HEK293 (cell line): ENCODE results near the gene PHLDB3.

Source experiments
- GFI1B ChIP-seq: fragments of 450-650 bp; formaldehyde crosslinking; IDR thresholded peaks from 2 replicates; pipeline ENCODE4 v1.5.1; 2016; ENCODE audit warnings: missing biosample characterization, missing genetic modification characterization
- HOXC10 ChIP-seq: sonication (generic); formaldehyde crosslinking; IDR thresholded peaks from 2 replicates; pipeline ENCODE4 v1.8.1; 2023; ENCODE audit warnings: mild to moderate bottlenecking, missing genetic modification reagents
- IKZF3 ChIP-seq: fragments of 450-650 bp; IDR thresholded peaks from 2 replicates; pipeline ENCODE4 v1.5.0; 2018; ENCODE audit warnings: missing biosample characterization, mild to moderate bottlenecking, missing genetic modification characterization, moderate library complexity
- KLF10 ChIP-seq: fragments of 450-650 bp; IDR thresholded peaks from 2 replicates; pipeline ENCODE4 v1.5.1; 2018; ENCODE audit warnings: missing biosample characterization, mild to moderate bottlenecking, missing genetic modification characterization
- KLF7 ChIP-seq: fragments of 450-650 bp; formaldehyde crosslinking; IDR thresholded peaks from 2 replicates; pipeline ENCODE4 v1.5.1; 2016; ENCODE audit warnings: missing biosample characterization, missing genetic modification characterization, borderline replicate concordance
- MYNN ChIP-seq: fragments of 450-650 bp; formaldehyde crosslinking; IDR thresholded peaks from 2 replicates; pipeline ENCODE4 v1.5.1; 2016; ENCODE audit warnings: missing biosample characterization, missing genetic modification characterization, borderline replicate concordance
- MZF1 ChIP-seq: fragments of 450-650 bp; formaldehyde crosslinking; IDR thresholded peaks from 2 replicates; pipeline ENCODE4 v1.5.1; 2017; ENCODE audit warnings: missing biosample characterization, missing genetic modification characterization, borderline replicate concordance
- PRDM1 ChIP-seq: fragments of 450-650 bp; formaldehyde crosslinking; IDR thresholded peaks from 2 replicates; pipeline ENCODE4; 2016; ENCODE audit warnings: missing biosample characterization, missing genetic modification characterization
- RBAK ChIP-seq: fragments of 450-650 bp; formaldehyde crosslinking; IDR thresholded peaks from 2 replicates; pipeline ENCODE4 v1.5.1; 2016; ENCODE audit warnings: missing biosample characterization, missing genetic modification characterization
- SALL2 ChIP-seq: fragments of 450-650 bp; formaldehyde crosslinking; IDR thresholded peaks from 2 replicates; pipeline ENCODE4 v1.5.0; 2017; ENCODE audit warnings: missing biosample characterization, mild to moderate bottlenecking, missing genetic modification characterization, borderline replicate concordance
- YY1 ChIP-seq: fragments of 450-650 bp; formaldehyde crosslinking; IDR thresholded peaks from 2 replicates; pipeline ENCODE4 v1.5.1; 2018; ENCODE audit warnings: missing biosample characterization, missing genetic modification characterization
- ZBTB11 ChIP-seq: fragments of 450-650 bp; formaldehyde crosslinking; conservative IDR thresholded peaks from 2 replicates; pipeline ENCODE4 v1.5.1; 2016; ENCODE audit warnings: low read depth, missing biosample characterization, missing genetic modification characterization
- ZBTB48 ChIP-seq: fragments of 450-650 bp; formaldehyde crosslinking; IDR thresholded peaks from 2 replicates; pipeline ENCODE4 v1.5.1; 2016; ENCODE audit warnings: missing biosample characterization, missing genetic modification characterization
- ZBTB8A ChIP-seq: fragments of 450-650 bp; formaldehyde crosslinking; IDR thresholded peaks from 2 replicates; pipeline ENCODE4 v1.5.1; 2016; ENCODE audit warnings: missing biosample characterization, missing genetic modification characterization
- ZNF140 ChIP-seq: fragments of 450-650 bp; formaldehyde crosslinking; IDR thresholded peaks from 2 replicates; pipeline ENCODE4 v1.5.1; 2016; ENCODE audit warnings: missing biosample characterization, missing genetic modification characterization
- ZNF148 ChIP-seq: fragments of 450-650 bp; formaldehyde crosslinking; IDR thresholded peaks from 2 replicates; pipeline ENCODE4 v1.5.0; 2017; ENCODE audit warnings: missing biosample characterization, missing genetic modification characterization, borderline replicate concordance
- ZNF155 ChIP-seq: fragments of 450-650 bp; formaldehyde crosslinking; IDR thresholded peaks from 2 replicates; pipeline ENCODE4 v1.5.1; 2016; ENCODE audit warnings: missing biosample characterization, missing genetic modification characterization
- ZNF169 ChIP-seq: fragments of 450-650 bp; formaldehyde crosslinking; IDR thresholded peaks from 2 replicates; pipeline ENCODE4 v1.5.1; 2016; ENCODE audit warnings: missing biosample characterization, missing genetic modification characterization
- ZNF175 ChIP-seq: fragments of 450-650 bp; formaldehyde crosslinking; IDR thresholded peaks from 2 replicates; pipeline ENCODE4 v1.5.1; 2016; ENCODE audit warnings: missing biosample characterization, missing genetic modification characterization
- ZNF37A ChIP-seq: fragments of 450-650 bp; IDR thresholded peaks from 2 replicates; pipeline ENCODE4 v1.5.1; 2018; ENCODE audit warnings: missing biosample characterization, missing genetic modification characterization
- ZNF426 ChIP-seq: fragments of 450-650 bp; formaldehyde crosslinking; IDR thresholded peaks from 2 replicates; pipeline ENCODE4 v1.5.1; 2017; ENCODE audit warnings: missing biosample characterization, missing genetic modification characterization, mild to moderate bottlenecking, inconsistent platforms, moderate library complexity
- ZNF529 ChIP-seq: fragments of 450-650 bp; formaldehyde crosslinking; IDR thresholded peaks from 2 replicates; pipeline ENCODE4 v1.5.1; 2017; ENCODE audit warnings: missing genetic modification characterization, missing biosample characterization; ENCODE audit not compliant: insufficient replicate concordance
- ZNF548 ChIP-seq: fragments of 450-650 bp; formaldehyde crosslinking; IDR thresholded peaks from 2 replicates; pipeline ENCODE4 v1.5.1; 2016; ENCODE audit warnings: missing biosample characterization, missing genetic modification characterization
- ZNF558 ChIP-seq: fragments of 450-650 bp; formaldehyde crosslinking; IDR thresholded peaks from 2 replicates; pipeline ENCODE4 v1.5.1; 2016; ENCODE audit warnings: missing biosample characterization, missing genetic modification characterization
- ZNF571 ChIP-seq: fragments of 450-650 bp; formaldehyde crosslinking; IDR thresholded peaks from 2 replicates; pipeline ENCODE4 v1.5.0; 2017; ENCODE audit warnings: missing biosample characterization, missing genetic modification characterization
- ZNF670 ChIP-seq: fragments of 450-650 bp; formaldehyde crosslinking; IDR thresholded peaks from 2 replicates; pipeline ENCODE4 v1.5.1; 2016; ENCODE audit warnings: missing biosample characterization, missing genetic modification characterization, low read depth
- ZNF747 ChIP-seq: fragments of 450-650 bp; formaldehyde crosslinking; IDR thresholded peaks from 2 replicates; pipeline ENCODE4 v1.5.1; 2016; ENCODE audit warnings: missing biosample characterization, missing genetic modification characterization
- ZNF791 ChIP-seq: fragments of 450-650 bp; formaldehyde crosslinking; IDR thresholded peaks from 2 replicates; pipeline ENCODE4 v1.5.1; 2016; ENCODE audit warnings: missing biosample characterization, missing genetic modification characterization
- ZNF792 ChIP-seq: fragments of 450-650 bp; formaldehyde crosslinking; IDR thresholded peaks from 2 replicates; pipeline ENCODE4 v1.5.1; 2016; ENCODE audit warnings: missing biosample characterization, missing genetic modification characterization
- ZSCAN16 ChIP-seq: fragments of 450-650 bp; formaldehyde crosslinking; IDR thresholded peaks from 2 replicates; pipeline ENCODE4 v1.5.1; 2016; ENCODE audit warnings: missing biosample characterization, missing genetic modification characterization
- ZSCAN30 ChIP-seq: fragments of 450-650 bp; IDR thresholded peaks from 2 replicates; pipeline ENCODE4 v1.5.1; 2018; ENCODE audit warnings: missing biosample characterization, mild to moderate bottlenecking, missing genetic modification characterization, moderate library complexity
- TF ChIP-seq, protein P1 (sequence below): fragments of 450-650 bp; formaldehyde crosslinking; IDR thresholded peaks from 2 replicates; pipeline ENCODE4 v1.5.1; 2016; ENCODE audit warnings: missing biosample characterization, missing genetic modification characterization
- TF ChIP-seq, protein P2 (sequence below): fragments of 450-650 bp; formaldehyde crosslinking; IDR thresholded peaks from 2 replicates; pipeline ENCODE4 v1.5.1; 2016; ENCODE audit warnings: missing biosample characterization, missing genetic modification characterization

PHLDB3 gene

GRCh38 chr19:43527860-43528622, 23.5 kb upstream of the PHLDB3 start (continued):
- no peak for TF ChIP-seq ZSCAN16 (tag by site-specific recombination)
- no peak for TF ChIP-seq ZNF529 (tag by site-specific recombination)
- TF ChIP-seq ZNF747 (tag by site-specific recombination), result no peak
- TF ChIP-seq ZNF548 (tag by site-specific recombination), result no peak
- no peak for TF ChIP-seq ZNF175 (tag by site-specific recombination)
- no peak for TF ChIP-seq KLF7 (tag by site-specific recombination)
- TF ChIP-seq PRDM1 (tag by site-specific recombination), result peak; percentile 57; the same call in 1 of the 2 replicates
- TF ChIP-seq ZNF792 (tag by site-specific recombination), result no peak
- no peak for TF ChIP-seq RBAK (tag by site-specific recombination)
- no peak for TF ChIP-seq YY1 (tag by site-specific recombination)
- no peak for TF ChIP-seq MYNN (tag by site-specific recombination)
- no peak for TF ChIP-seq ZBTB8A (tag by site-specific recombination)
- no peak for TF ChIP-seq ZNF169 (tag by site-specific recombination)
- no peak for TF ChIP-seq ZBTB11 (tag by site-specific recombination)
- peak; percentile 68 for TF ChIP-seq KLF10 (tag by site-specific recombination)
- TF ChIP-seq GFI1B, result peak; percentile 85
- TF ChIP-seq ZNF791, result no peak
- TF ChIP-seq HOXC10, result no peak
- no peak for TF ChIP-seq SALL2 (tag by site-specific recombination)
- TF ChIP-seq ZBTB48 (tag by site-specific recombination), result 0 out of 2 replicates have a peak, but pooled peaks have one; percentile 12
- peak; percentile 16; the same call in 1 of the 2 replicates for TF ChIP-seq ZNF558 (tag by site-specific recombination)
- TF ChIP-seq ZNF670, result no peak
- no peak for TF ChIP-seq ZNF571 (tag by site-specific recombination)
- peak; percentile 15; the same call in 1 of the 2 replicates for TF ChIP-seq MZF1 (tag by site-specific recombination)
- no peak for TF ChIP-seq ZNF37A (tag by site-specific recombination)
- no peak for TF ChIP-seq ZNF140 (tag by site-specific recombination)
- no peak for TF ChIP-seq ZSCAN30 (tag by site-specific recombination)
- TF ChIP-seq ZNF426 (tag by site-specific recombination), result no peak
- no peak for TF ChIP-seq ZNF148
- peak; percentile 85 for TF ChIP-seq IKZF3 (tag by site-specific recombination)
- TF ChIP-seq, protein P1, sequence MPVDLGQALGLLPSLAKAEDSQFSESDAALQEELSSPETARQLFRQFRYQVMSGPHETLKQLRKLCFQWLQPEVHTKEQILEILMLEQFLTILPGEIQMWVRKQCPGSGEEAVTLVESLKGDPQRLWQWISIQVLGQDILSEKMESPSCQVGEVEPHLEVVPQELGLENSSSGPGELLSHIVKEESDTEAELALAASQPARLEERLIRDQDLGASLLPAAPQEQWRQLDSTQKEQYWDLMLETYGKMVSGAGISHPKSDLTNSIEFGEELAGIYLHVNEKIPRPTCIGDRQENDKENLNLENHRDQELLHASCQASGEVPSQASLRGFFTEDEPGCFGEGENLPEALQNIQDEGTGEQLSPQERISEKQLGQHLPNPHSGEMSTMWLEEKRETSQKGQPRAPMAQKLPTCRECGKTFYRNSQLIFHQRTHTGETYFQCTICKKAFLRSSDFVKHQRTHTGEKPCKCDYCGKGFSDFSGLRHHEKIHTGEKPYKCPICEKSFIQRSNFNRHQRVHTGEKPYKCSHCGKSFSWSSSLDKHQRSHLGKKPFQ (tag by site-specific recombination), result peak; percentile 73
- TF ChIP-seq ZNF155 (tag by site-specific recombination), result no peak
- TF ChIP-seq, protein P2, sequence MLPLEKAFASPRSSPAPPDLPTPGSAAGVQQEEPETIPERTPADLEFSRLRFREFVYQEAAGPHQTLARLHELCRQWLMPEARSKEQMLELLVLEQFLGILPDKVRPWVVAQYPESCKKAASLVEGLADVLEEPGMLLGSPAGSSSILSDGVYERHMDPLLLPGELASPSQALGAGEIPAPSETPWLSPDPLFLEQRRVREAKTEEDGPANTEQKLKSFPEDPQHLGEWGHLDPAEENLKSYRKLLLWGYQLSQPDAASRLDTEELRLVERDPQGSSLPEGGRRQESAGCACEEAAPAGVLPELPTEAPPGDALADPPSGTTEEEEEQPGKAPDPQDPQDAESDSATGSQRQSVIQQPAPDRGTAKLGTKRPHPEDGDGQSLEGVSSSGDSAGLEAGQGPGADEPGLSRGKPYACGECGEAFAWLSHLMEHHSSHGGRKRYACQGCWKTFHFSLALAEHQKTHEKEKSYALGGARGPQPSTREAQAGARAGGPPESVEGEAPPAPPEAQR (tag by site-specific recombination), result no peak
